DOHH2 (cell line): Measurements from ENCODE around the gene IGFBP3.

Source experiments
- EZH2phosphoT487 ChIP-seq: fragments of 200-600 bp; sonication (generic); IDR thresholded peaks from 2 replicates; pipeline ENCODE4 v1.6.1; 2017; ENCODE audit warnings: borderline replicate concordance, mild to moderate bottlenecking, antibody characterized with exemption, low read length, moderate library complexity, mixed read lengths
- TF ChIP-seq, protein P1 (sequence below): fragments of 200-600 bp; sonication (generic); IDR thresholded peaks from one replicate; pipeline ENCODE4 v1.5.1; 2014; ENCODE audit warnings: antibody characterized with exemption, mild to moderate bottlenecking, low read depth, low read length; ENCODE audit not compliant: poor library complexity, severe bottlenecking

- TF ChIP-seq, protein P1, sequence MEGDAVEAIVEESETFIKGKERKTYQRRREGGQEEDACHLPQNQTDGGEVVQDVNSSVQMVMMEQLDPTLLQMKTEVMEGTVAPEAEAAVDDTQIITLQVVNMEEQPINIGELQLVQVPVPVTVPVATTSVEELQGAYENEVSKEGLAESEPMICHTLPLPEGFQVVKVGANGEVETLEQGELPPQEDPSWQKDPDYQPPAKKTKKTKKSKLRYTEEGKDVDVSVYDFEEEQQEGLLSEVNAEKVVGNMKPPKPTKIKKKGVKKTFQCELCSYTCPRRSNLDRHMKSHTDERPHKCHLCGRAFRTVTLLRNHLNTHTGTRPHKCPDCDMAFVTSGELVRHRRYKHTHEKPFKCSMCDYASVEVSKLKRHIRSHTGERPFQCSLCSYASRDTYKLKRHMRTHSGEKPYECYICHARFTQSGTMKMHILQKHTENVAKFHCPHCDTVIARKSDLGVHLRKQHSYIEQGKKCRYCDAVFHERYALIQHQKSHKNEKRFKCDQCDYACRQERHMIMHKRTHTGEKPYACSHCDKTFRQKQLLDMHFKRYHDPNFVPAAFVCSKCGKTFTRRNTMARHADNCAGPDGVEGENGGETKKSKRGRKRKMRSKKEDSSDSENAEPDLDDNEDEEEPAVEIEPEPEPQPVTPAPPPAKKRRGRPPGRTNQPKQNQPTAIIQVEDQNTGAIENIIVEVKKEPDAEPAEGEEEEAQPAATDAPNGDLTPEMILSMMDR = no peak
- TF ChIP-seq EZH2phosphoT487 = no peak
Observed at GRCh38 chr7:45944058-45944457, 23.0 kb upstream of the IGFBP3 start.
